GM18526 (cell line): ENCODE results near the gene DCST1.

ENCODE experiments used
- POLR2A ChIP-seq: IDR thresholded peaks from 3 replicates; pipeline ENCODE4 v1.6.1; 2011; ENCODE audit not compliant: insufficient read length; ENCODE audit errors: extremely low read depth

The DCST1 gene

GRCh38 chr1:154999571-155000410 lies 33.8 kb upstream of the DCST1 start:
- TF ChIP-seq POLR2A = no peak

GRCh38 chr1:155000411-155000725 lies 33.3 kb upstream of the DCST1 start:
- TF ChIP-seq POLR2A = peak; percentile 4

GRCh38 chr1:155000726-155001424 lies 32.7 kb upstream of the DCST1 start:
- peak; percentile 44 for TF ChIP-seq POLR2A

- TF ChIP-seq POLR2A = no peak
These were observed 32.3 kb upstream of the DCST1 start for GRCh38 chr1:155001425-155001674.

DNA sequence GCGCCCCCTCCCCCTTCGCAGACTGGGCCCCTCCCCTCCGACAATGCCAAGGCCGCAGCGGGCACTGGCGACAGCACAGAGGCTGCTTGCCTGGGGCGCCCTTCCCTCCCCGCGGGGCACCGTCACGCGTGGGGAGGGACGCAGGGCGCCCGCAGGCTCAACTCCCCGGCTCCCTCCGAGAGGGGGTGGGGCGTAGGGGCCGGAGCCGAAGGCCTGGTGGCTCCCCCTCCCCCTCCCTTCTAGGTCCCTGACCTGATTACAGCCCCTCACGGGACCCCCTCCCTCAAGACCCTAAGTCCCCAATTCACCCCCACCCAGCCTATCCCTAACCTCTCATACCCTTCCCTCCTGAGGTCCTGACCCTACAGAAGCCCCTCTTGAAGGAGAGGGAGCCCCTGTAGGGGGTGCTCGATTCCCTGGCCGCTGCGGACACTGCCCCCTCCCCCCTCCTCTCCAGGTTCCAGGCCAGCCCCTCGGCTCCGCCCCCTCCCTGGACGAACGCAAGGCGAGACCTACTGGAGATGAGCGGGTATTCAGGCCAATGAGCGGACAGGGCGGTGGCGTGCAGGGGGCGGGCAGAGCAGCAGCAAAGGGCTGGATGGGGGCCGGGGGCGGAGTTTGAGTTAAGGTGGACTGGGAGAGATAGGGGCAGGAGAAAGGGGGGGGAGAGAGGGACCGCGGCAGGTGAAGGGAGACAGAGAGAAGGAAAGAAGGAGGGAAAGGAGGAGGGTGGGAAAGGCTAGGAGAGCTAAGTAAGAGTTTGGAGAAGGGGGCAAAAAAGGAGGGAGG lies 31.8 kb upstream of the DCST1 start:
- no peak for TF ChIP-seq POLR2A

- peak; percentile 16 for TF ChIP-seq POLR2A
These were observed 31.0 kb upstream of the DCST1 start, which contains the start of gene ZBTB7B for GRCh38 chr1:155002464-155003226. Gene ZBTB7B (plus strand): TSS chr1:155002802. CDS start chr1:155014661, 11,859 bp downstream.

DNA sequence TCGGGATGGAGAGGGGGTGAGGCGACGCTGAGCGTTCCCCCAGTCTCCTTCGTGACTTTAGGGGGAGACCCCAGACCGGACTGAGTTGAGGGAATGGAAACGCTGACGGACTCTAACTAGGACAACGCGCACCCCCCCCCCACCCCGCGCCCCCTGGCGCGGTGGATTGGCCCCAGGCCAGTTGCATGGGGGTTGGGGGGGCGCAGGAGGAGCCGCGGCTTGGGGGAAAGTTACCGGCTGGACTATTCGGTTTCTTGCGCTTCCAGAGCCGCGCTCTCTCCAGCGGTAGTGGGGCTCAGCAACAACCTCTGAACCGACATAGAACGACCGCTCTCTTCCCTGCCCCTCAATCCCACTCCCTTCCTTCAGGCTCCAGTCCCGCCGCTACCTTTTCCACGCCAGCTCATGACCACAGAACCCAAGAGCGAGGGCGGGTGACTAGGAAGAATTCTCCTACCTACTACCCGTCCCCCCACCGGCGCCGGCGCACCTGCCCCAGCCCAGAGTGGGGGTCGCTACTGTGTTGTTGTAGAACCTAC lies 30.3 kb upstream of the DCST1 start:
- TF ChIP-seq POLR2A = no peak

GRCh38 chr1:155003766-155004351 lies 29.8 kb upstream of the DCST1 start:
- no peak for TF ChIP-seq POLR2A

DNA sequence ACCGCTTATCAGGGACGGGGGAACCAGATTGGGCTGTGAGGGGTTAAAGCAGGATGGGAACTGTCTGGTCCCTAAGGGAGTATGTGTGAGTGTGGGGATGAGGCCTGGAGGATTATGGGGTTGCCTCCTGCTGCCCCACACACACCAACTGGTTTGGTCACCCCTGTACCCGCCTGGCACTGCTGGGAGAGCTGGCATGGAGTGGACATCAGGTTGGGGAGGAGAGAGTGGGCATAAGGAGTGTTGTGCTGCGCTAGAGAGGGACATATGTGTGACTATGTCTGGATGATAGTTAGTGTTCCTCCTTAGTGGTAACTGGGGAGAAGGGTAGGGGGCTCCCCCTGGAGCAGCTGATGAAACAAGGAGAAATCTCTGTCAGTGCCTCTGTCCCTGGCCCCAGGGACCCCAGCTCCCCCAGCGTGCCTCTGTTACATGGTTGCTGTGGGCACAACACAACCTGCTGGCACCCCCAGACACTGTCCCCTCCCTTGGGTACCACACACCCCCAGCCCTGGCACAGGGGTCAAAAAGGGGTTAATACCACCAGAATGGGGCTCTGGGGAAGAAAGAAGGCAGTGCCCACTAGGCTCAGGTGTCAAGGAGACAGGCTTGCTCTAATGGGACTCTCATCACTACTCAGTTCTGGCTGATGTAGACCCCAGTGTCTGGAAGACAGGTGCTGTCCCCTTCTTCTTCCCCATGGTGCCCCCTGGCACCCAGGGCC lies 29.1 kb upstream of the DCST1 start:
- no peak for TF ChIP-seq POLR2A

DNA sequence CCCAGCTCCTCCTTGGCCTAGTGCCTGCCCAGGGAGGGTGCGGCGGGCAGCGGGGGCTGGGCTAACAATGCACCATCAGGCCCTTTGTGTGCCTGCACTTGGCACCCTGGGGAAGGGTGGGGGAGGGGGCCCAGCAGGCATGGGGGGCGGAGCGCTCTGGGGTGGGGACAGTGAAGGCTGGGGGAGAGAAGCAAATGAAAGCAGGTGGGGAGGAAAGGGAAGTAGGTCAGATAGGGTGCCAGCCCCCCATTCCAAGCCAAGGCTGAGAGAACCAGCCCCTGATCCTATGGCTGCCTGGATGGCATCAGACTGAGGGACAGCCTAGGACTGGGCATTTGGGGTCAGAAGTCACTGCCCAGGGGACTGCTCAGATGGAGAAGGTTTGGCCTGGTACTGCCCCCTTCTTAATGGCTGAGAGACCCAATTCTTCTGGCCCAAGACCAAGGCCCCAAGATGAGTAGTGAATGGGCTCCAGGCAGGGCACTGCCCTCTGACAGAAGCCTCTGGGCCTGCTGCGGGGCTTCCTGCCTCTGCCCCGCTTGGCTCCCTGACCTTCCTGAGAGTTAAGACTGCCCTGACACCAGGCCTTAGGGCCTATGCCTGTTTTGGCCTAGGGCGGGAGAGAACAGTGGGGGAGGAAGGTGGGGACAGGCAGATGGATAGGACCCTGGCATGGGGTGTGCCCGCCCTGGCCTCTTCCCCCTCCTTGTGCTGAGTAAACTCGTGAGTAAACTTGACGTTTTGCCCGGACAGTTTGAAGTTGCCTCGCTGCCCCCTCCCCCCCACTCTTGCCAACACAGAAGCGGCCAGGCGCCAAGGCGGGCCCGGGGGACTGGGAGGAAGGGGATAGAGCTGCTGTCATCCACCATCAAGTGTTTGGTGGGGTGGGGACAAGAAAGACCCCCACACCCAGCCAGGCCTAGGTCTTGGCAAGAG lies 28.3 kb upstream of the DCST1 start:
- TF ChIP-seq POLR2A = no peak

- no peak for TF ChIP-seq POLR2A
These were observed 27.0 kb upstream of the DCST1 start for GRCh38 chr1:155006601-155007101.

DNA sequence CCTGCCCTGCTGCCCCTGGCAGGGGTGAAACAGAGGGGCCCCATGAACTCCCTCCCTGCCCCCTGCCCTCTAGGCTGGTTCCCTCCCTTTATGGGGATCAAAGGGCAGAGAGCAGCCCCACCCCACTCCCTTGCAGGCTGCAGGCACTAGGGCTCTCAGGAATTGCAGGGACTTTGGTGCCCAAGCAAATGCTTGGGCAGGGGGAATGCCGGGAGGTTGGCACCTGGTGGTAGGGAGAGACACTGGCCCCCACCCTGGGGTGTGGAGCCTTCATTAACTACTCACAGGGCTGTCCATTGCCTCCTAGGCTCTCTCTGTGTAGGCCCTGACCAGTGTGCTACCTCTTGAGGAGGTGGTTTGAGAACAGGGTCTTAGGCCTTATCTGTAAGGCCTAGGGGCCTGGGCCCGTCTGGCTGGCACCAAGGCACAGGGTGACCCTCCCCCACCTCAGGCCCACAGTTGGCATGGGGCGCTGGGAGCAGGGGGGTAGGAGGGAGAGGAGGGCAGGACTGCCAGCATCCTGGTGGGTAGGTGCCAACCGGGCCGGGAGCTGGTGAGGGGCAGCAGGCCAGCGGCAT lies 26.3 kb upstream of the DCST1 start:
- no peak for TF ChIP-seq POLR2A
